Fibroblast of villous mesenchyme (primary cell): ENCODE results near the gene UGT1A1. TPM values are rescaled to one million over a fixed set of nuclear protein-coding genes. Genes with fewer than 3 reads are reported as not detected.

Source experiments
- DNase-seq: peaks from one replicate; pipeline ENCODE4 v3.0.0-alpha.2; 2010; ENCODE audit warnings: low read depth
- H3K4me3 ChIP-seq: 2 replicates; pipeline ENCODE4 v1.5.1; 2011; ENCODE audit warnings: low read depth, mild to moderate bottlenecking, low read length
- CTCF ChIP-seq: IDR thresholded peaks from 2 replicates; pipeline ENCODE4 v1.5.1; 2012; ENCODE audit warnings: low read depth, mild to moderate bottlenecking, low read length; ENCODE audit not compliant: insufficient read depth
- total RNA-seq: library from RNA; depleted of rRNA; stranded (reverse); fragments of >200 nt; gene quantifications from 2 replicates; pipeline ENCODE4 v1.2.3, GENCODE V29; 2012

UGT1A1 gene
- total RNA-seq, 1 donor, result not detected

GRCh38 chr2:233772583-233772982 lies 12.5 kb downstream of the UGT1A1 start:
- no peak for DNase-seq
- TF ChIP-seq CTCF, result no peak
- H3K4me3 ChIP-seq, result no peak overlapping the region

GRCh38 chr2:233773854-233774253 lies 13.8 kb downstream of the UGT1A1 start:
- no peak for DNase-seq
- no peak for TF ChIP-seq CTCF

DNA sequence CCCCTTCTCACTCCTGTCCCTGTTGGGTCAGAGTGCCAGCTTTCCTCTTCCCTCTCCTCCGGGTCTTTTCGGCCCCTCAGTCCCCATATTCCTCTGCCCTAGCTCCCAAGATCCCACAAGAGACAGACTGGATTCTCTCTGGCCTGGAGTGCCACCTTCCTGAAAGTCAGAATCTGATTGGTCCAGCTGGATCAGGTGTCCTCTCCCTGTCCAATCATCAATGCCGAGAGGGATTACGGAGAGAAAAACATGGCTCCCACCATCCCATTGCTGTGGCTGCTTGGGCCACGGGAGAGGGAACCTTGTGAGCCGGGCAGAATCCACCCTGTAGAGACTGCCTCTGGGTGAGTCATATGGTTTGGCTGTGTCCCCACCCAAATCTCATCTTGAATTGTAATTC lies 15.3 kb downstream of the UGT1A1 start:
- no peak for TF ChIP-seq CTCF
- no peak for DNase-seq
- H3K4me3 ChIP-seq, result no peak overlapping the region

More at GRCh38 chr2:233773854-233774253, 13.8 kb downstream of the UGT1A1 start:
- no peak overlapping the region for H3K4me3 ChIP-seq

DNA sequence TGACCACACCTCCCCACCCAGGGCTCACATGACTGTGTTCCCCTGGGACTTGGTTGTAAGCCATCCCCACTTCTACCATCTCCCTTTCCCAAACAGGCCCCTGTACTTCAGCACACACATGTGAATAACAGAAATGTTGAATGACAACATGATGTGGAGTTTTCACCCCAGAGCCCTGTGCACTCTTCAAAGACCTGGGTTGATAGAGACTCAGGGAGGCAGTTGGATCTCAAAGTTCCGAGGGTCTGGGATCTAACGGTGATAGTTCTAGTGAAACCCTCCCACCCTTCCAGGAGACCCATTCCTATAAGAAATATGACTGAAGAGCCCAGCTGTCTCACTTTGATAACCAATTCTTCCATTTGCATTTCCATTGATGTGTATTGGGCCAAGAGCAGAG lies 18.0 kb downstream of the UGT1A1 start, which contains the start of gene MROH2A:
MROH2A (plus strand) TSS at position 301 of the 400 bp plus-strand sequence. CDS start 1,029 bp downstream, outside the sequence.
- no peak for TF ChIP-seq CTCF
- H3K4me3 ChIP-seq, result no peak within 1 kb of the TSS
- no peak for DNase-seq

DNA sequence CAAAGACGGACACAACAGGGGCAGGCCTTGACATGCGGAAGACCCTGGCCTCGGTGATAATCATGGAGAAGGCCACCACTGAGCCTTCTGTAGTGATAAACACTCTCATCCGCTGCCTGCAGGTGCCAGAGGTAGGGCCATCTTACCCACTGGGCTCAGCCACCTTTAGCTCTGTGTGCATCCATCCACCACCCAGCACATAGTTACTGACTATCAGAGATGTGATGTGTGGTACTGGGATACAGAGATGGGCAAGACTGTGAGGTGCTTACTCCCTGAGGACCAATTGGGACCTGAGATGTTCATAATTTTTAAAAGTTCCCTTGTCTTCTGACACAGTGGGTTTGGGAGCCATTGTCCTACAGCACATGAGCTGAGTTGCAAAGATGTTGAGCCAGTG lies 19.7 kb downstream of the UGT1A1 start:
- DNase-seq, result no peak
- TF ChIP-seq CTCF, result no peak
- H3K4me3 ChIP-seq, result no peak overlapping the region

DNA sequence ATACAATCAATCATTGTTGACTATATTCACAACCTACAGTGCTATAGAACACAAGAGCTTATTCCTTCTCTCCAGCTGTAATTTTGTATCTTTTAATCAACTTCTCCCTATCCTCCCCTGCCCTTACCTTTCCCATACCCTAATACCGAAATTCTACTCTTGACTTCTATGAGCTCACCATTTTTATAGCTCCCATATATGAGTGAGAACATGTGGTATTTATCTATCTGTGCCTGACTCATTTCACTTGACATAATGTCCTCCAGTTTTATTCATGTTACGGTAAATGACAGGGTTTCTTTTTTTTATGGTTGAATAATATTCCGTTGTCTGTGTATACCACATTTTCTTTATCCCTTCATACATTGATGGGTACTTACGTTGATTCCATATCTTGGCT lies 20.7 kb downstream of the UGT1A1 start:
- no peak for TF ChIP-seq CTCF
- DNase-seq, result peak; percentile 14
- H3K4me3 ChIP-seq, result no peak overlapping the region

DNA sequence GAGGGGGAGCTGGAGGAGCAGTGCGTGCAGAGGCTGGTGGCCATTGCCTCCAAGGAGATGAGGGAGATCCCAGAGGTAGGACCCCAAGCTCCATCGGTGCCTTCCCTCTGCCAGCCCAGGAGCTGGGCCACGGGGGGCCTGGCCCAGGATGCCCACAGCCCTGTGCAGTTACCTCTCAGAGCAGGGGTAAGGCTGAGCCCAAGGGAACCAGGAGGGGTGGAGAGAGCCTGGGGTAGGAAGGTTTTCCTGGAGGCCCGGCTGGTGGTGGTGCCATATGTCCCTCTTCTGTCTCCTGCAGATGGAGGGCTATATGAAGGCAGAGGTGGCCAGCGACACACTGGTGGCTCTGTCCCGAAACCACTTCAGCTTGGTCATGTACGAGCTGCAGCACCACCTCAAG lies 29.5 kb downstream of the UGT1A1 start:
- TF ChIP-seq CTCF, result no peak
- DNase-seq, result no peak
- no peak overlapping the region for H3K4me3 ChIP-seq
